Skeletal muscle satellite cell (primary cell): Measurements from ENCODE around the gene BMPR2.
"Not testable (repeated sequence)": the region's sequence is repeated elsewhere in the genome, so short reads cannot be mapped to it uniquely, and the experiment has no call there.

ENCODE experiments used
- H3K27me3 ChIP-seq: 2 replicates; pipeline ENCODE4 v1.7.0; 2013; ENCODE audit warnings: low read length; ENCODE audit not compliant: control insufficient read depth, insufficient read depth
- H3K36me3 ChIP-seq: 2 replicates; pipeline ENCODE4 v1.7.0; 2013; ENCODE audit warnings: mild to moderate bottlenecking, control low read depth, low read length; ENCODE audit not compliant: insufficient read depth
- H3K4me1 ChIP-seq: 2 replicates; pipeline ENCODE4 v1.7.0; 2013; ENCODE audit warnings: low read length; ENCODE audit not compliant: control insufficient read depth, insufficient read depth
- H3K4me2 ChIP-seq: 2 replicates; pipeline ENCODE4 v1.7.0; 2013; ENCODE audit warnings: mild to moderate bottlenecking, low read length
- H3K4me3 ChIP-seq: 2 replicates; pipeline ENCODE4 v1.7.0; 2013; ENCODE audit warnings: low read length
- H3K9ac ChIP-seq: 2 replicates; pipeline ENCODE4 v1.7.0; 2013; ENCODE audit warnings: mild to moderate bottlenecking, low read depth, low read length, moderate library complexity
- H3K9me3 ChIP-seq: replicated peaks from 2 replicates; pipeline ENCODE4 v1.7.0; 2013; ENCODE audit warnings: mild to moderate bottlenecking, control low read depth, low read length

Gene BMPR2

GRCh38 chr2:202545523-202545922, 169.4 kb downstream of the BMPR2 start:
- Histone ChIP-seq H3K4me1 (no peaks in the 10 kb centered on the region), H3K36me3 (peaks cover 15% of the 10 kb centered on the region), H3K9ac (no peak overlapping the region), H3K9me3 (no peaks in the 10 kb centered on the region), H3K4me2 (no peak overlapping the region), H3K27me3 (no peaks in the 10 kb centered on the region), H3K4me3 (no peak overlapping the region)

GRCh38 chr2:202545931-202546330, 169.8 kb downstream of the BMPR2 start:
- Histone ChIP-seq H3K9ac (no peak overlapping the region), H3K4me2 (no peak overlapping the region)

GRCh38 chr2:202546499-202547141, 170.5 kb downstream of the BMPR2 start:
- not testable (repeated sequence) for H3K4me3 ChIP-seq, H3K4me2 ChIP-seq
- peaks cover 15% of the 10 kb centered on the region for H3K36me3 ChIP-seq

More at GRCh38 chr2:202545931-202546330, 169.8 kb downstream of the BMPR2 start:
- Histone ChIP-seq H3K4me1 (no peaks in the 10 kb centered on the region), H3K36me3 (peaks cover 15% of the 10 kb centered on the region), H3K9me3 (no peaks in the 10 kb centered on the region), H3K27me3 (no peaks in the 10 kb centered on the region), H3K4me3 (no peak overlapping the region)

GRCh38 chr2:202548240-202548639, 172.1 kb downstream of the BMPR2 start:
- Histone ChIP-seq H3K4me1 (no peaks in the 10 kb centered on the region), H3K4me2 (no peak overlapping the region), H3K27me3 (no peaks in the 10 kb centered on the region), H3K36me3 (peaks cover 15% of the 10 kb centered on the region), H3K4me3 (no peak overlapping the region), H3K9ac (no peak overlapping the region), H3K9me3 (no peaks in the 10 kb centered on the region)

More at GRCh38 chr2:202546499-202547141, 170.5 kb downstream of the BMPR2 start:
- not testable (repeated sequence) for H3K4me1 ChIP-seq, H3K9ac ChIP-seq, H3K9me3 ChIP-seq, H3K27me3 ChIP-seq

- H3K36me3 ChIP-seq: peaks cover 40% of the 10 kb centered on the region
- not testable (repeated sequence) for H3K27me3 ChIP-seq
Measured at GRCh38 chr2:202551000-202551399, 174.9 kb downstream of the BMPR2 start.

GRCh38 chr2:202555356-202555755, 179.2 kb downstream of the BMPR2 start:
- no peak overlapping the region for H3K4me3 ChIP-seq
- H3K4me1 ChIP-seq: no peaks in the 10 kb centered on the region
- no peak overlapping the region for H3K9ac ChIP-seq
- no peaks in the 10 kb centered on the region for H3K27me3 ChIP-seq
- H3K9me3 ChIP-seq: no peaks in the 10 kb centered on the region
- H3K4me2 ChIP-seq: no peak overlapping the region
- H3K36me3 ChIP-seq: peaks cover 52% of the 10 kb centered on the region

More at GRCh38 chr2:202551000-202551399, 174.9 kb downstream of the BMPR2 start:
- not testable (repeated sequence) for H3K9ac ChIP-seq, H3K9me3 ChIP-seq, H3K4me2 ChIP-seq, H3K4me1 ChIP-seq, H3K4me3 ChIP-seq

GRCh38 chr2:202560200-202560599, 184.1 kb downstream of the BMPR2 start:
- Histone ChIP-seq H3K36me3 (peaks cover 38% of the 10 kb centered on the region), H3K4me3 (no peak overlapping the region), H3K4me1 (no peaks in the 10 kb centered on the region), H3K9me3 (no peaks in the 10 kb centered on the region), H3K4me2 (no peak overlapping the region), H3K27me3 (no peaks in the 10 kb centered on the region), H3K9ac (no peak overlapping the region)

GRCh38 chr2:202564226-202564625, 188.1 kb downstream of the BMPR2 start:
- Histone ChIP-seq H3K27me3 (no peaks in the 10 kb centered on the region), H3K4me3 (no peak overlapping the region), H3K4me2 (no peak overlapping the region), H3K9ac (no peak overlapping the region), H3K36me3 (peaks cover 20% of the 10 kb centered on the region), H3K9me3 (no peaks in the 10 kb centered on the region), H3K4me1 (no peaks in the 10 kb centered on the region)

- Histone ChIP-seq H3K27me3 (no peaks in the 10 kb centered on the region), H3K4me3 (no peak overlapping the region), H3K9me3 (no peaks in the 10 kb centered on the region), H3K4me1 (no peaks in the 10 kb centered on the region), H3K9ac (no peak overlapping the region), H3K36me3 (peaks cover 6% of the 10 kb centered on the region), H3K4me2 (no peak overlapping the region)
Measured at GRCh38 chr2:202566286-202566685, 190.2 kb downstream of the BMPR2 start.

GRCh38 chr2:202574541-202574940, 198.4 kb downstream of the BMPR2 start:
- H3K9ac ChIP-seq: no peak overlapping the region
- H3K9me3 ChIP-seq: no peaks in the 10 kb centered on the region
- H3K4me2 ChIP-seq: no peak overlapping the region
- no peaks in the 10 kb centered on the region for H3K27me3 ChIP-seq
- no peaks in the 10 kb centered on the region for H3K36me3 ChIP-seq
- no peaks in the 10 kb centered on the region for H3K4me1 ChIP-seq
- no peak overlapping the region for H3K4me3 ChIP-seq

- not testable (repeated sequence) for H3K4me1 ChIP-seq
Measured at GRCh38 chr2:202575194-202575593, 199.1 kb downstream of the BMPR2 start.

More at GRCh38 chr2:202575194-202575593, 199.1 kb downstream of the BMPR2 start:
- H3K27me3 ChIP-seq, H3K4me3 ChIP-seq, H3K9ac ChIP-seq, H3K36me3 ChIP-seq, H3K4me2 ChIP-seq, H3K9me3 ChIP-seq: not testable (repeated sequence)
